GM03348 (cell line): ENCODE data around the gene NCK2.

ENCODE experiments used
- DNase-seq: peaks from one replicate; pipeline ENCODE4 v3.0.0; 2012; ENCODE audit warnings: low spot score

Gene NCK2

GRCh38 chr2:105814291-105814940, 69.7 kb downstream of the NCK2 start:
- DNase-seq, result no peak

- no peak for DNase-seq
These were observed 70.7 kb downstream of the NCK2 start for GRCh38 chr2:105815401-105815800.

GRCh38 chr2:105820151-105820550, 75.4 kb downstream of the NCK2 start:
- no peak for DNase-seq

- no peak for DNase-seq
These were observed 76.0 kb downstream of the NCK2 start for GRCh38 chr2:105820691-105821090.

GRCh38 chr2:105821428-105822125, 76.9 kb downstream of the NCK2 start:
- no peak for DNase-seq

GRCh38 chr2:105822186-105822585, 77.5 kb downstream of the NCK2 start:
- no peak for DNase-seq

GRCh38 chr2:105824446-105824845, 79.7 kb downstream of the NCK2 start:
- no peak for DNase-seq

- no peak for DNase-seq
These were observed 82.8 kb downstream of the NCK2 start for GRCh38 chr2:105827351-105828096.

GRCh38 chr2:105828558-105828957, 83.8 kb downstream of the NCK2 start:
- no peak for DNase-seq

- no peak for DNase-seq
These were observed 90.2 kb downstream of the NCK2 start for GRCh38 chr2:105834931-105835330.

GRCh38 chr2:105836341-105836740, 91.6 kb downstream of the NCK2 start:
- DNase-seq, result no peak

- DNase-seq, result no peak
These were observed 92.4 kb downstream of the NCK2 start for GRCh38 chr2:105836840-105837692.

- no peak for DNase-seq
These were observed 95.1 kb downstream of the NCK2 start for GRCh38 chr2:105839793-105840192.

- no peak for DNase-seq
These were observed 96.2 kb downstream of the NCK2 start for GRCh38 chr2:105840933-105841332.

- no peak for DNase-seq
These were observed 96.8 kb downstream of the NCK2 start for GRCh38 chr2:105841551-105841950.

- no peak for DNase-seq
These were observed 97.8 kb downstream of the NCK2 start for GRCh38 chr2:105842555-105842954.

- no peak for DNase-seq
These were observed 99.0 kb downstream of the NCK2 start for GRCh38 chr2:105843476-105844374.

- DNase-seq, result no peak
These were observed 101.3 kb downstream of the NCK2 start for GRCh38 chr2:105845976-105846375.

- DNase-seq, result no peak
These were observed 102.3 kb downstream of the NCK2 start for GRCh38 chr2:105847056-105847455.

- no peak for DNase-seq
These were observed 103.7 kb downstream of the NCK2 start for GRCh38 chr2:105848367-105848766.
